GM23338 (cell line): ENCODE measurements around the gene UBE2QL1.

Source experiments
- CTCF ChIP-seq, 2 experiments: fragments of 200-600 bp in 1 of 2; sonication (generic) in 1 of 2; conservative IDR thresholded peaks; 2 replicates each; pipeline versions ENCODE4 v1.5.1 to v1.6.1; 2016 to 2017; ENCODE audit warnings: antibody characterized with exemption in 2 of 2, low read depth in 2 of 2, mild to moderate bottlenecking in 2 of 2, moderate library complexity in 1 of 2
- NANOG ChIP-seq: IDR thresholded peaks from 2 replicates; pipeline ENCODE4 v1.6.1; 2016; ENCODE audit warnings: antibody characterized with exemption, borderline replicate concordance
- POLR2AphosphoS5 ChIP-seq: IDR thresholded peaks from 2 replicates; pipeline ENCODE4 v1.6.1; 2016; ENCODE audit warnings: antibody characterized with exemption, low read depth
- TF ChIP-seq, protein P1 (sequence below): IDR thresholded peaks from one replicate; pipeline ENCODE4 v1.6.1; 2018; ENCODE audit warnings: antibody characterized with exemption; ENCODE audit not compliant: unreplicated experiment

DNA sequence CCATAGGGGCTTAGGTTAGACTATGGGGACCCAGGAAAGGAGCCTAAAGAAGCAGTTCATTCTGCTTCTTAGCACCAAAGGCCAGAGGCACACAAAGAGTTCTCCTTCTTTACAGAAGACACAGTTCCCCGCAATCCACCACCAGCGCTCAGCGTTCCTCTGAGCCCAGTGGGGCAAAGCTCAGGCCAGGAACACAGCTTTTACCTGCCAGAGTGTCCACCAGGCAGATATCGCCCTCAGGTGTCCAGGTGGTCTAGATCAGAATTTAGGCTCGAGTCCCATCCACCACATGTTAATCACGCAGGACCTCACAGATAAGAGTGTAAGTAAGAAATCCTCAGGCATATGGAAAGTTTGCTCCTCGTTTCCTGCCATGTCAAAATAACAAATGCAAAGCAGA lies 53.0 kb downstream of the UBE2QL1 start:
- TF ChIP-seq CTCF (conservative IDR thresholded peaks at IDR 0.05; ENCODE audit: low read depth in 2 of 2), result peak in 1 of 2 experiments; percentile 57; a peak in 2 of 4 replicates
- no peak for TF ChIP-seq NANOG
- TF ChIP-seq, protein P1, sequence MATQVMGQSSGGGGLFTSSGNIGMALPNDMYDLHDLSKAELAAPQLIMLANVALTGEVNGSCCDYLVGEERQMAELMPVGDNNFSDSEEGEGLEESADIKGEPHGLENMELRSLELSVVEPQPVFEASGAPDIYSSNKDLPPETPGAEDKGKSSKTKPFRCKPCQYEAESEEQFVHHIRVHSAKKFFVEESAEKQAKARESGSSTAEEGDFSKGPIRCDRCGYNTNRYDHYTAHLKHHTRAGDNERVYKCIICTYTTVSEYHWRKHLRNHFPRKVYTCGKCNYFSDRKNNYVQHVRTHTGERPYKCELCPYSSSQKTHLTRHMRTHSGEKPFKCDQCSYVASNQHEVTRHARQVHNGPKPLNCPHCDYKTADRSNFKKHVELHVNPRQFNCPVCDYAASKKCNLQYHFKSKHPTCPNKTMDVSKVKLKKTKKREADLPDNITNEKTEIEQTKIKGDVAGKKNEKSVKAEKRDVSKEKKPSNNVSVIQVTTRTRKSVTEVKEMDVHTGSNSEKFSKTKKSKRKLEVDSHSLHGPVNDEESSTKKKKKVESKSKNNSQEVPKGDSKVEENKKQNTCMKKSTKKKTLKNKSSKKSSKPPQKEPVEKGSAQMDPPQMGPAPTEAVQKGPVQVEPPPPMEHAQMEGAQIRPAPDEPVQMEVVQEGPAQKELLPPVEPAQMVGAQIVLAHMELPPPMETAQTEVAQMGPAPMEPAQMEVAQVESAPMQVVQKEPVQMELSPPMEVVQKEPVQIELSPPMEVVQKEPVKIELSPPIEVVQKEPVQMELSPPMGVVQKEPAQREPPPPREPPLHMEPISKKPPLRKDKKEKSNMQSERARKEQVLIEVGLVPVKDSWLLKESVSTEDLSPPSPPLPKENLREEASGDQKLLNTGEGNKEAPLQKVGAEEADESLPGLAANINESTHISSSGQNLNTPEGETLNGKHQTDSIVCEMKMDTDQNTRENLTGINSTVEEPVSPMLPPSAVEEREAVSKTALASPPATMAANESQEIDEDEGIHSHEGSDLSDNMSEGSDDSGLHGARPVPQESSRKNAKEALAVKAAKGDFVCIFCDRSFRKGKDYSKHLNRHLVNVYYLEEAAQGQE, result no peak
- no peak for TF ChIP-seq POLR2AphosphoS5
